Measurements from ENCODE around the gene PPP2R5C. TPM values are rescaled to one million over a fixed set of nuclear protein-coding genes. Genes with fewer than 3 reads are reported as not detected.

The PPP2R5C gene
- total and polyA plus RNA-seq, 9 of the 15 experiments (the other 6 are each of a cell fraction or from before 2014, with no cell fraction given) = 284 to 617 (median 395) TPM

GRCh38 chr14:101770183-101770582 lies 8.7 kb downstream of the PPP2R5C start:
- no TSS peak for BruUV-seq (replicated peaks)
- H2AFZ ChIP-seq (ENCODE audit: low read depth, low read length) = no peak overlapping the region
- H3K79me2 ChIP-seq (ENCODE audit: control insufficient read depth, insufficient read depth, low read length) = peaks cover 94% of the 10 kb centered on the region
- TF ChIP-seq, protein P1, sequence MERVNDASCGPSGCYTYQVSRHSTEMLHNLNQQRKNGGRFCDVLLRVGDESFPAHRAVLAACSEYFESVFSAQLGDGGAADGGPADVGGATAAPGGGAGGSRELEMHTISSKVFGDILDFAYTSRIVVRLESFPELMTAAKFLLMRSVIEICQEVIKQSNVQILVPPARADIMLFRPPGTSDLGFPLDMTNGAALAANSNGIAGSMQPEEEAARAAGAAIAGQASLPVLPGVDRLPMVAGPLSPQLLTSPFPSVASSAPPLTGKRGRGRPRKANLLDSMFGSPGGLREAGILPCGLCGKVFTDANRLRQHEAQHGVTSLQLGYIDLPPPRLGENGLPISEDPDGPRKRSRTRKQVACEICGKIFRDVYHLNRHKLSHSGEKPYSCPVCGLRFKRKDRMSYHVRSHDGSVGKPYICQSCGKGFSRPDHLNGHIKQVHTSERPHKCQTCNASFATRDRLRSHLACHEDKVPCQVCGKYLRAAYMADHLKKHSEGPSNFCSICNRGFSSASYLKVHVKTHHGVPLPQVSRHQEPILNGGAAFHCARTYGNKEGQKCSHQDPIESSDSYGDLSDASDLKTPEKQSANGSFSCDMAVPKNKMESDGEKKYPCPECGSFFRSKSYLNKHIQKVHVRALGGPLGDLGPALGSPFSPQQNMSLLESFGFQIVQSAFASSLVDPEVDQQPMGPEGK (CRISPR knock-in tag; IDR thresholded peaks at IDR 0.05; ENCODE audit: borderline replicate concordance) = no peak
- TF ChIP-seq CREB5 (CRISPR knock-in tag; IDR thresholded peaks at IDR 0.05) (no peak), HIVEP1 (CRISPR knock-in tag; IDR thresholded peaks at IDR 0.05) (no peak), CSDE1 (IDR thresholded peaks at IDR 0.05) (no peak), TAF9B (IDR thresholded peaks at IDR 0.05; ENCODE audit: partially characterized antibody) (no peak), HCFC1 (IDR thresholded peaks at IDR 0.05; ENCODE audit: low read depth, low read length) (no peak), MEF2D (tag; conservative IDR thresholded peaks at IDR 0.05; ENCODE audit: low read depth) (no peak), NCOA2 (IDR thresholded peaks at IDR 0.05; ENCODE audit: partially characterized antibody in 2 of 2) (no peak)
- TF ChIP-seq, protein P2, sequence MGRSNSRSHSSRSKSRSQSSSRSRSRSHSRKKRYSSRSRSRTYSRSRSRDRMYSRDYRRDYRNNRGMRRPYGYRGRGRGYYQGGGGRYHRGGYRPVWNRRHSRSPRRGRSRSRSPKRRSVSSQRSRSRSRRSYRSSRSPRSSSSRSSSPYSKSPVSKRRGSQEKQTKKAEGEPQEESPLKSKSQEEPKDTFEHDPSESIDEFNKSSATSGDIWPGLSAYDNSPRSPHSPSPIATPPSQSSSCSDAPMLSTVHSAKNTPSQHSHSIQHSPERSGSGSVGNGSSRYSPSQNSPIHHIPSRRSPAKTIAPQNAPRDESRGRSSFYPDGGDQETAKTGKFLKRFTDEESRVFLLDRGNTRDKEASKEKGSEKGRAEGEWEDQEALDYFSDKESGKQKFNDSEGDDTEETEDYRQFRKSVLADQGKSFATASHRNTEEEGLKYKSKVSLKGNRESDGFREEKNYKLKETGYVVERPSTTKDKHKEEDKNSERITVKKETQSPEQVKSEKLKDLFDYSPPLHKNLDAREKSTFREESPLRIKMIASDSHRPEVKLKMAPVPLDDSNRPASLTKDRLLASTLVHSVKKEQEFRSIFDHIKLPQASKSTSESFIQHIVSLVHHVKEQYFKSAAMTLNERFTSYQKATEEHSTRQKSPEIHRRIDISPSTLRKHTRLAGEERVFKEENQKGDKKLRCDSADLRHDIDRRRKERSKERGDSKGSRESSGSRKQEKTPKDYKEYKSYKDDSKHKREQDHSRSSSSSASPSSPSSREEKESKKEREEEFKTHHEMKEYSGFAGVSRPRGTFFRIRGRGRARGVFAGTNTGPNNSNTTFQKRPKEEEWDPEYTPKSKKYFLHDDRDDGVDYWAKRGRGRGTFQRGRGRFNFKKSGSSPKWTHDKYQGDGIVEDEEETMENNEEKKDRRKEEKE (IDR thresholded peaks at IDR 0.05; ENCODE audit: borderline replicate concordance in 1 of 2, control insufficient read depth in 1 of 2, low read depth in 2 of 2, low read length in 1 of 2) = no peak
- H3K4me1 ChIP-seq (replicated peaks in 1 of 2; ENCODE audit: control insufficient read depth in 2 of 2, insufficient read depth in 2 of 2, low read length in 2 of 2) = peaks cover 10 to 15% of the 10 kb centered on the region in 2 experiments; a peak in 4 of 5 replicates
- no peak overlapping the region for H3K9ac ChIP-seq (ENCODE audit: insufficient read depth in 1 of 2, low read depth in 2 of 2, low read length in 2 of 2)
- no peak overlapping the region for H3K27ac ChIP-seq (ENCODE audit: extremely low read depth, low read depth, low read length)
- ATAC-seq = no peak
- POLR2A ChIA-PET = interaction anchor here (1.5 to 1.6 kb wide), 4 partner anchors 8 to 63 kb away, joined by 3 to 6 read pairs (median 4); no protein-coding TSS in a partner anchor
- in situ Hi-C loops (cut with MboI) (no loop called here), intact Hi-C loops (cut with micrococcal nuclease) (loop anchor here (5.0 kb wide), 1 partner anchor 37 kb away; no protein-coding TSS in a partner anchor)
- H3K27me3 ChIP-seq (ENCODE audit: control insufficient read depth in 2 of 2, insufficient read depth in 2 of 2, low read length in 2 of 2) = no peaks in the 10 kb centered on the region
- no peaks in the 10 kb centered on the region for H3K9me1 ChIP-seq (ENCODE audit: control insufficient read depth, insufficient read depth, low read length)
- no peak overlapping the region for H3K4me2 ChIP-seq (ENCODE audit: insufficient read depth, low read length)
- H3K4me3 ChIP-seq = no peak overlapping the region
- 57% methylated on average over 3 of the region's 3 CpGs for WGBS (ENCODE audit: insufficient coverage, low coverage, missing lambda C conversion rate)
- H4K20me1 ChIP-seq (replicated peaks; ENCODE audit: control insufficient read depth, insufficient read depth, low read length) = no peaks in the 10 kb centered on the region; the same call in none of the 2 replicates
- no peak for FAIRE-seq
- no peak for DNase-seq (ENCODE audit: extremely low read depth in 1 of 4, low spot score in 3 of 4)
- CTCF ChIA-PET (ENCODE audit: low intra/inter-chr PET ratio) = no interaction called here
- no peaks in the 10 kb centered on the region for H3K9me3 ChIP-seq (replicated peaks; ENCODE audit: control insufficient read depth, insufficient read depth, low read depth, low read length)
- peaks cover 59% of the 10 kb centered on the region for H3K36me3 ChIP-seq (ENCODE audit: control insufficient read depth, insufficient read depth, low read length)
